Spleen (tissue), 11 donors: ENCODE results near the gene ADGRL3. TPM values are rescaled to one million over a fixed set of nuclear protein-coding genes. Genes with fewer than 3 reads are reported as not detected.

Experiments
- DNase-seq: peaks from one replicate; pipeline ENCODE4 v3.0.0-alpha.2; 2020
- H3K27ac ChIP-seq, 8 donors: fragments of 200-600 bp; sonication (generic) in 7 of 8; 1 replicate in 4 of 8; 2 replicates in 4 of 8; pipeline versions ENCODE4 v1.5.0 to v1.8.0; 2016 to 2021; ENCODE audit warnings: inconsistent platforms in 4 of 8, mild to moderate bottlenecking in 4 of 8, moderate library complexity in 1 of 8
- H3K27me3 ChIP-seq, 7 donors: fragments of 200-600 bp; sonication (generic) in 6 of 7; replicated peaks in 1 of 7; 1 replicate in 4 of 7; 2 replicates in 3 of 7; pipeline versions ENCODE4 v1.5.0 to v1.8.0; 2016 to 2021; ENCODE audit warnings: inconsistent platforms in 3 of 7, mild to moderate bottlenecking in 1 of 7
- H3K36me3 ChIP-seq, 6 donors: fragments of 200-600 bp; sonication (generic) in 5 of 6; 1 replicate in 4 of 6; 2 replicates in 2 of 6; pipeline versions ENCODE4 v1.5.0 to v1.8.0; 2016 to 2021; ENCODE audit warnings: inconsistent platforms in 2 of 6
- H3K4me1 ChIP-seq, 6 donors: fragments of 200-600 bp; sonication (generic) in 5 of 6; 1 replicate in 3 of 6; 2 replicates in 3 of 6; pipeline versions ENCODE4 v1.5.0 to v1.8.0; 2016 to 2021; ENCODE audit warnings: inconsistent platforms in 3 of 6
- H3K4me3 ChIP-seq, 8 donors: fragments of 200-600 bp; sonication (generic) in 7 of 8; 1 replicate in 4 of 8; 2 replicates in 4 of 8; pipeline versions ENCODE4 v1.5.0 to v1.8.0; 2016 to 2021; ENCODE audit warnings: inconsistent platforms in 4 of 8, mild to moderate bottlenecking in 4 of 8, moderate library complexity in 2 of 8
- H3K9me3 ChIP-seq, 8 donors: fragments of 200-600 bp; sonication (generic) in 7 of 8; 1 replicate in 4 of 8; 2 replicates in 4 of 8; pipeline versions ENCODE4 v1.5.0 to v1.8.0; 2016 to 2021; ENCODE audit warnings: inconsistent platforms in 4 of 8
- POLR2A ChIP-seq, 3 donors: fragments of 450-650 bp; IDR thresholded peaks; one replicate each; pipeline ENCODE4 v1.5.1; 2017; ENCODE audit warnings: antibody characterized with exemption in 3 of 3, mild to moderate bottlenecking in 1 of 3
- POLR2AphosphoS5 ChIP-seq, 3 donors: sonication (generic); formaldehyde crosslinking; IDR thresholded peaks; one replicate each; pipeline ENCODE4 v1.5.1; 2017; ENCODE audit warnings: antibody characterized with exemption in 3 of 3
- WGBS, 5 donors: extraction: QIAGEN DNeasy Blood & Tissue Kit in 3 of 5; methylation state at CpG; one replicate each; pipeline versions ENCODE4 v1.1.5 to v1.1.7; 2013 to 2018; 5-methylcytosine and 5-hydroxymethylcytosine counted together
- intact Hi-C: fragments of 100-400 bp; cut with DNase I; formaldehyde crosslinking; loops from one replicate; pipeline ENCODE4 v1.15.0; 2023; ENCODE audit warnings: low total_unique reads
- polyA plus RNA-seq, 3 donors: library from polyadenylated mRNA; stranded (reverse); fragments of 200-250 nt; gene quantifications; one replicate each; pipeline ENCODE4 v1.2.1, GENCODE V29; 2013
- total RNA-seq, 7 donors: library from RNA; depleted of rRNA in 3 of 7; stranded (reverse); fragments of >200 nt in 3 of 7; fragmentation: NEBNext Ultra II Directional in 4 of 7; extraction: Animal tissue kit (Norgen Biotek cat#: 25700) in 4 of 7; gene quantifications; one replicate each; pipeline versions ENCODE4 v1.1.0 to v1.2.1, GENCODE V29; 2016 to 2021
- TF ChIP-seq, protein P1 (sequence below), 11 experiments: fragments of 200-600 bp in 7 of 11; fragments of 450-650 bp in 4 of 11; sonication (generic) in 4 of 11; IDR thresholded peaks in 8 of 11; conservative IDR thresholded peaks in 3 of 11; 1 replicate in 7 of 11; 2 replicates in 4 of 11; pipeline versions ENCODE4 v1.4.0 to v1.8.0; 2016 to 2021; ENCODE audit warnings: antibody characterized with exemption in 11 of 11, inconsistent platforms in 4 of 11, mild to moderate bottlenecking in 1 of 11
- donor health status: healthy with polysubstance abuse.
- donor health status: DM: no; HTN: no; CAD: no; lungs with moderate emphysema.
- donor health status: DM: no; HTN: no; CAD: no.
- donor health status: Bipolar disorder and iron deficiency.
- donor health status: healthy.
- donor health status: DM: no; HTN: no; CAD: no.
- donor health status: DM: yes; HTN: yes; CAD: no.

ADGRL3 gene
- total and polyA plus RNA-seq, 10 donors: 0.09 to 0.92 (median 0.46) TPM; not detected in 1

DNA sequence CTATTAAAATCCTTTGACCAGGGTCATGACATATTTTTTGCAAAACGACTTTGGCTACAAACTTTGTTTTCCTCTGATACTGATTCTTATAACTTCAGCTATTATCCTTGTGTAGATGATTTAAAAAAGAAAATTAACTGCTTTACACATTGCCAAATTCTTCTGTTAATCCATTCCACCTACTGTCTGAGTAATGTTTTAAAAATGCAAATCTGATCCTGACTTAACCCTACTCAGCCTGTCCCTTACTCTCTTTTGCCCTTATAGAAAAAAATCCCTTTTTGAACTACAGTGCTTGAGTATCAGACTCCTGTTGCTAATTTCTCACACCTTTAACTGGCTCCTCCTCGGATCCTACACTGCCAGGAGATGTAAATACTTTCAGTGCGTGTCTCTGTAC, 723.1 kb downstream of the ADGRL3 start:
- H3K4me3 ChIP-seq: no peak overlapping the region

DNA sequence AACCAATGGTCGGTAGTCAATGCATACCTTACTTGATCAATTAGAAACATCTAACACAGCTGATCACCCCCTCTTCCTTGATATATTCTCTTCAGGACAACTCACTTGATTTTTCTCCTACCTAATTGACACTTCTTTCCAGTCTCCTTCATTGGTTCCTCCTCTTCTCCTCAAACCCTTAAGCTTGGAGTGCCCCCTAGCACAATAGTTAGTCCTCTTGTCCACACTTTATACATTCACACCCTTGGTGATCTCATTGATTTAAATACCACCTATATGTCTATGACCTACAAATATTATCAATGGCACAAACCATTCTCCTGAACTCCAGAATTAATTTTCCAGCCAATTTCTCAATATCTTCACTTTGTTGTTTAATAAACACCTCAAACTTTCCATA, 724.0 kb downstream of the ADGRL3 start:
- 77 to 100% (median 88%) methylated on average over 1 of the region's 1 CpG for WGBS, 5 donors
- Histone ChIP-seq H3K4me1 (no peaks in the 10 kb centered on the region), H3K27ac (no peak overlapping the region), H3K27me3 (no peaks in the 10 kb centered on the region), H3K4me3 (no peak overlapping the region), H3K36me3 (no peaks in the 10 kb centered on the region), H3K9me3 (peaks cover 0 to 6% (median 0%) of the 10 kb centered on the region in 8 donors)
- DNase-seq: no peak
- TF ChIP-seq, protein P1, sequence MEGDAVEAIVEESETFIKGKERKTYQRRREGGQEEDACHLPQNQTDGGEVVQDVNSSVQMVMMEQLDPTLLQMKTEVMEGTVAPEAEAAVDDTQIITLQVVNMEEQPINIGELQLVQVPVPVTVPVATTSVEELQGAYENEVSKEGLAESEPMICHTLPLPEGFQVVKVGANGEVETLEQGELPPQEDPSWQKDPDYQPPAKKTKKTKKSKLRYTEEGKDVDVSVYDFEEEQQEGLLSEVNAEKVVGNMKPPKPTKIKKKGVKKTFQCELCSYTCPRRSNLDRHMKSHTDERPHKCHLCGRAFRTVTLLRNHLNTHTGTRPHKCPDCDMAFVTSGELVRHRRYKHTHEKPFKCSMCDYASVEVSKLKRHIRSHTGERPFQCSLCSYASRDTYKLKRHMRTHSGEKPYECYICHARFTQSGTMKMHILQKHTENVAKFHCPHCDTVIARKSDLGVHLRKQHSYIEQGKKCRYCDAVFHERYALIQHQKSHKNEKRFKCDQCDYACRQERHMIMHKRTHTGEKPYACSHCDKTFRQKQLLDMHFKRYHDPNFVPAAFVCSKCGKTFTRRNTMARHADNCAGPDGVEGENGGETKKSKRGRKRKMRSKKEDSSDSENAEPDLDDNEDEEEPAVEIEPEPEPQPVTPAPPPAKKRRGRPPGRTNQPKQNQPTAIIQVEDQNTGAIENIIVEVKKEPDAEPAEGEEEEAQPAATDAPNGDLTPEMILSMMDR (IDR thresholded peaks at IDR 0.05 in 8 of 11, conservative IDR thresholded peaks at IDR 0.05 in 3 of 11): no peak
- no peak for TF ChIP-seq POLR2AphosphoS5 (IDR thresholded peaks at IDR 0.05)
- TF ChIP-seq POLR2A (IDR thresholded peaks at IDR 0.05): no peak
- intact Hi-C loops: no loop called here

More for the DNA sequence above, 723.1 kb downstream of the ADGRL3 start:
- Histone ChIP-seq H3K36me3 (no peaks in the 10 kb centered on the region), H3K4me1 (no peaks in the 10 kb centered on the region), H3K27ac (no peak overlapping the region), H3K9me3 (peaks cover 0 to 6% (median 0%) of the 10 kb centered on the region in 8 donors), H3K27me3 (no peaks in the 10 kb centered on the region)
- WGBS, 5 donors: 42 to 66% (median 60%) methylated on average over 3 of the region's 3 CpGs
- TF ChIP-seq, protein P1 (IDR thresholded peaks at IDR 0.05 in 8 of 11, conservative IDR thresholded peaks at IDR 0.05 in 3 of 11): no peak
- DNase-seq: no peak
- intact Hi-C loops: no loop called here

DNA sequence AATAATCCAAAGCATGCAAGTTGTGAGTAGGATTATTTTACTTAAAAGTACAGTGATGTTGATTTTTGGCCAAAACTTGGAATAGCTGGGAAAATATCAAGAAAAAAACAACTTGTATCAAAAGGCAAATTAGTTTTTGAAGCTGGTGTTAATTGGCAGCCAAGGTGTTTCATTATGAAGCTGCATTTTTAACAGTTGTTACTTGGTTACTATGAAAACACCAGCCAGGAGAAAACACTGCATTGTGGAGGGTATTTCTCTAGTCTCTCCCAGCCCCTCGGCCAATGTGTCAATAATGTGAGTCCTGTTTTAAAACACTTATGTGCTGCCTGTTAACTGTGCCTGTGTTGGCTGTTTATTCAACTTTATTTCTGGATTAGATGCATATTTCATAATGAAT, 733.4 kb downstream of the ADGRL3 start:
- no peak overlapping the region for H3K4me3 ChIP-seq
- no peaks in the 10 kb centered on the region for H3K36me3 ChIP-seq
- intact Hi-C loops: no loop called here
- TF ChIP-seq POLR2AphosphoS5 (IDR thresholded peaks at IDR 0.05) (no peak), POLR2A (IDR thresholded peaks at IDR 0.05) (no peak)
- TF ChIP-seq, protein P1 (IDR thresholded peaks at IDR 0.05 in 8 of 11, conservative IDR thresholded peaks at IDR 0.05 in 3 of 11): no peak
- no peak overlapping the region for H3K27ac ChIP-seq
- DNase-seq: no peak
- no peaks in the 10 kb centered on the region for H3K27me3 ChIP-seq
- H3K4me1 ChIP-seq: no peaks in the 10 kb centered on the region
- H3K9me3 ChIP-seq: peaks cover 0 to 4% (median 0%) of the 10 kb centered on the region in 8 donors
- 71 to 83% (median 73%) methylated on average over 1 of the region's 1 CpG for WGBS, 5 donors

DNA sequence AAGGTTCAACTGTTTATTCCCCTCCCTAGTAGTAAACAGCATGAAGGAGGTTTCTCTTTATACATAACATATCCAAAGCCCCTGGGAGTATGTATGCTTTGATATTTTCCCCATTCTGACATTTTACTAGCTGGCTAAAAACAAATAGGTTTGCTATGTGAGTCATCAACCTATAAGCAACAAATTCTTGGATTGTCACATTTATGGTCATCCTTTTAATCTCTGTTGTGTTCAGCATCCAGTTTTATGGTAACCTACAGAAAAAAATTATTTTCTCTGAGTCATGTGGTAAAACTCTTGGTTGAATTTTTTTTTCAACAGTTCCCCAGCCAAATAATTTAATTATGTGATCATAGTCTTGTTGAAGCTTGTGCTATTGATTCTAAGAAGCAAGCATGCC, 734.1 kb downstream of the ADGRL3 start:
- TF ChIP-seq POLR2AphosphoS5 (IDR thresholded peaks at IDR 0.05) (no peak), POLR2A (IDR thresholded peaks at IDR 0.05) (no peak)
- TF ChIP-seq, protein P1 (IDR thresholded peaks at IDR 0.05 in 8 of 11, conservative IDR thresholded peaks at IDR 0.05 in 3 of 11): no peak
- intact Hi-C loops: no loop called here

More for the DNA sequence above, 734.1 kb downstream of the ADGRL3 start:
- no peak for DNase-seq
- H3K36me3 ChIP-seq: no peaks in the 10 kb centered on the region
- no peak overlapping the region for H3K4me3 ChIP-seq
- no peaks in the 10 kb centered on the region for H3K4me1 ChIP-seq
- no peaks in the 10 kb centered on the region for H3K27me3 ChIP-seq
- peaks cover 0 to 4% (median 0%) of the 10 kb centered on the region in 8 donors for H3K9me3 ChIP-seq
- H3K27ac ChIP-seq: no peak overlapping the region
